MM.1S (cell line): ENCODE data around the gene MUC4.
"Not testable (repeated sequence)": the region's sequence is repeated elsewhere in the genome, so short reads cannot be mapped to it uniquely, and the experiment has no call there.

ENCODE experiments used
- EZH2 ChIP-seq: fragments of 300-600 bp; sonication (generic); optimal IDR thresholded peaks from 2 replicates; pipeline ENCODE3; 2017; ENCODE audit warnings: low read depth, mild to moderate bottlenecking, antibody characterized with exemption, low read length, mixed read lengths
- EZH2phosphoT487 ChIP-seq: fragments of 300-600 bp; sonication (generic); IDR thresholded peaks from 2 replicates; pipeline ENCODE4 v1.6.1; 2018; ENCODE audit warnings: antibody characterized with exemption, low read length
- TF ChIP-seq, protein P1 (sequence below): fragments of 300-600 bp; sonication (generic); IDR thresholded peaks from 2 replicates; pipeline ENCODE4 v1.5.1; 2016; ENCODE audit warnings: antibody characterized with exemption, low read length, mixed read lengths

GRCh38 chr3:195749101-195749500 is 62.6 kb downstream of the MUC4 start:
- TF ChIP-seq, protein P1, sequence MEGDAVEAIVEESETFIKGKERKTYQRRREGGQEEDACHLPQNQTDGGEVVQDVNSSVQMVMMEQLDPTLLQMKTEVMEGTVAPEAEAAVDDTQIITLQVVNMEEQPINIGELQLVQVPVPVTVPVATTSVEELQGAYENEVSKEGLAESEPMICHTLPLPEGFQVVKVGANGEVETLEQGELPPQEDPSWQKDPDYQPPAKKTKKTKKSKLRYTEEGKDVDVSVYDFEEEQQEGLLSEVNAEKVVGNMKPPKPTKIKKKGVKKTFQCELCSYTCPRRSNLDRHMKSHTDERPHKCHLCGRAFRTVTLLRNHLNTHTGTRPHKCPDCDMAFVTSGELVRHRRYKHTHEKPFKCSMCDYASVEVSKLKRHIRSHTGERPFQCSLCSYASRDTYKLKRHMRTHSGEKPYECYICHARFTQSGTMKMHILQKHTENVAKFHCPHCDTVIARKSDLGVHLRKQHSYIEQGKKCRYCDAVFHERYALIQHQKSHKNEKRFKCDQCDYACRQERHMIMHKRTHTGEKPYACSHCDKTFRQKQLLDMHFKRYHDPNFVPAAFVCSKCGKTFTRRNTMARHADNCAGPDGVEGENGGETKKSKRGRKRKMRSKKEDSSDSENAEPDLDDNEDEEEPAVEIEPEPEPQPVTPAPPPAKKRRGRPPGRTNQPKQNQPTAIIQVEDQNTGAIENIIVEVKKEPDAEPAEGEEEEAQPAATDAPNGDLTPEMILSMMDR, result not testable (repeated sequence)
- TF ChIP-seq EZH2, EZH2phosphoT487: not testable (repeated sequence)
